GM19328 (cell line): Measurements from ENCODE around the gene SLC12A6.

Source experiments
- ATAC-seq: cut with Tn5 transposase; IDR thresholded peaks from one replicate; pipeline ENCODE4 v1.9.1; 2021; ENCODE audit warnings: mild to moderate bottlenecking, moderate library complexity; ENCODE audit not compliant: unreplicated experiment

Gene SLC12A6

GRCh38 chr15:34266751-34267150 is 70.8 kb downstream of the SLC12A6 start:
- ATAC-seq: no peak

- ATAC-seq: no peak
Measured at GRCh38 chr15:34264076-34264475, 73.5 kb downstream of the SLC12A6 start.

- no peak for ATAC-seq
Measured at GRCh38 chr15:34262362-34262761, 75.2 kb downstream of the SLC12A6 start.

GRCh38 chr15:34259566-34259965 is 78.0 kb downstream of the SLC12A6 start:
- no peak for ATAC-seq

GRCh38 chr15:34258151-34258550 is 79.4 kb downstream of the SLC12A6 start:
- ATAC-seq: no peak

DNA sequence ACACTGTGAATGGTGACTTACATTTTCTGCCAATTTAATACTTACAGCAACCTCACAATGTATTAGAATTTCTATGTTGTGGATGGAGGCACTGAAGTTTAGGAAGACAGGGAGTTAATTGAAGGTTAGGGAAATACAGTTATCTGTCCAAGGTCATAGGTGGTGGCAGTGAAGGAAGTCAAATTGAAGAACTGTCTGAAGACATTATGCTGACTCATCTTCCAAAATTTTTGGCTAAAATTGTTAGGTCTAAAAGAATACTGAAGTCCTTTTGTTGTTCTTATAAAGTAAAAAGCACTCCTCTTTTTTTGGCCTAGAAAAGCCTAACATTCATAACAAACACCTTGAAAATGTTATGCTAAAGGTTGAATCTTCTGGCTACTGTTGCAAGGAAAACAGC is 85.0 kb downstream of the SLC12A6 start:
- no peak for ATAC-seq

DNA sequence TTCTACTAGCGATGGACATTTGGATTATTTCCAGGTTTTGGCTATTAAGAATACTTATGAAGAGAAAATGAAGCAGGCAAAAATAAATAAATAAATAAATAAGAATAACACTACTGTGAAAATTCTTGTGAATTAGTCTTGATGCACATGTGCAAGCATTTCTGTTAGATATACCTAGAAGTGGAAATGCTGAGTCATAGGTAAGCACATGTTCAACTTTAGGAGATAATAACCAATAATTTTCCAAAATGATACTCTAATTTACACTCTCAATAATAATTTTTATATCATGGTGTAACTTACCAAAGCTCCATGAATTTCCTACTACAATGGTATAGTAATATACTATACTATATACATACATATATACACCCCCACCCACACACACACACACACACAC is 89.4 kb downstream of the SLC12A6 start:
- ATAC-seq: no peak

DNA sequence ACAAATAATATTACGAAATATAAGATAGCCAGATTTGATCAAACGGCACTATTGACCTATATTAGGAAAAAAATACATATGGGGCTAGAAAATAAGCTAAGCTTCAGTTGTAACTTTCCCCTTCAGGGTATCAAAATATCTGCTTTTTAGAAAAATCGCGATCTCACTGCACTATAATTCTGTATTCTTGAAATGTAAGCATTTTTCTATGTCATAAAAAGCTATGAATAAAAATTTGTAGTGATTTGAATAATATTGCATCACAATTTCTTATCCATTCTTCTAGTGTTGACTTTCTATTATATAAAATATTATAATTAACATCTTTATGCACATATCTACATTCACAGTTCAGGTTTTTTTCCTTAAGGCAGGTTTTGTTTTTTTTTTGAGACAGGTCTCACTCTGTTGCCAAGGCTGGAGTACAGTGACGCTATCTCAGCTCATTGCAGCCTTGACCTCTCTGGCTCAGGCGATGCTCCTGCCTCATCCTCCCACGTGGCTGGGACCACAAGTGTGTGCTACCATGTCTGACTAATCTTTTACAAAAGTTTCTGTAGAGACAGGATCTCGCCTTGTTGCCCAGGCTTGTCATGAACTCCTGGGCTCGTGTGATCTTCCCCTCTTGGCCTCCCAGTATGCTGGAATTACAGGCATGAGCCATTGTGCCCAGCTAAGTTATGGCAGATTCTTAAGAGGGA is 91.2 kb downstream of the SLC12A6 start:
- no peak for ATAC-seq

GRCh38 chr15:34243226-34243625 is 94.4 kb downstream of the SLC12A6 start:
- no peak for ATAC-seq

DNA sequence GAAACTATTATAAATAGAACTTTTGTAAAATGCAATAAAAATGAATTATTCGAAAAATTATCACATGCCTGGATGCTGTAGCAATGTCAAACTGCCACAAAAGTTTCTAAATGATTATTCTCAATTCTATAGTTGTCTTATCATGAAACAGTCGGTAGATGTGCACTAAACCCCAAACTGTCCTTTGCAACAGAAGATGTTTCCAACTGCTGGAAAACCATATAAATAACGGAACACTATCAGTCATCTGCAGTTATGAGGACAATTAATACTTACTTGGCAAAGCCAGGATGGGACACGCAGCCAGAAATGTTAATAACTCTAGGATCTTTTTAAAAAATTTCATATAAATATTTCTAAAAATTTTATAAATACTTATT is 95.3 kb downstream of the SLC12A6 start:
- no peak for ATAC-seq

DNA sequence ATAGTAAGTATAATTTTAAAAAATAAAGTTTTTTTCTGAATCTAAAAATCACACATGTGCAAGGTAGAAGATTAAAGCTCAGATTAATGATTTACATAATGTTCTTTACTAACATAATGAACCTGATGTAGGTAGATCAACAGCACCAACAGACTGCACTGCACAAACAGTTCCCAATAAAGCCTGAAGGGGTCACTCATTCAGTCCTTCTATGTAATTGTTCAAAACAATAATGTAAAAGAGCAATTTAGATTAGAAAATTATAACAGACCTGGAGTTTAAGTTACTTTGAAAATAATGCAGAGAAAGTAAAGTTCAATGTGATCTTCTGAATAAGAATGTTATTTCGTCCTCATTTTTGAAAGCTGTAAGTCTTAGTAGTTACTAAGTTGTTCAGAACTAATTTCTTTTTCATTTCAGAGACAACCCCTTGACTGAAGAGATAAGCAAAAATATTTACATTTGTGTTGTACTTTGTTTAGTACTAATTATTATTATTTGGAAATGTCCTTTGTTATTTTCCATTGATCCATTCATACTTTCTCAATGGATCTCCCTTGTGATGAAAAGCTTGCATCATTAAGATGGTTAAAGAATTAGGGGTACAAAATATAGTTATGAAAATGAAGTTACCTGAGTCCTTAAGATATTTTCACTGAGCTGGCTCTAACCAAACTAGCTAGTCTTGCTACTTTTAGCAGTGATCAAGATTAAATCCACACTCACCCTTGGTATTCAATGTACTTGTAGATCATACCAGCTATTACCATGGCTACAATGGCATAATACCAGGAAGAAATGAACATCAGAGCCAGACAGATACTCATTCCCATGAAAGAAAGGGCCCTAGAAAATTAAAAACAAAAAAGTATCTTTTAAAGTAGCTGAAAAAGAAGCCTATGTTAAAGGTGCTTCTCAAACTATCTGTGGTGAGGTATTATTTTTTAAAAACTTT is 95.9 kb downstream of the SLC12A6 start:
- ATAC-seq: no peak

- no peak for ATAC-seq
Measured at GRCh38 chr15:34240537-34240936, 97.0 kb downstream of the SLC12A6 start.

- no peak for ATAC-seq
Measured at GRCh38 chr15:34239151-34239808, 98.3 kb downstream of the SLC12A6 start.

DNA sequence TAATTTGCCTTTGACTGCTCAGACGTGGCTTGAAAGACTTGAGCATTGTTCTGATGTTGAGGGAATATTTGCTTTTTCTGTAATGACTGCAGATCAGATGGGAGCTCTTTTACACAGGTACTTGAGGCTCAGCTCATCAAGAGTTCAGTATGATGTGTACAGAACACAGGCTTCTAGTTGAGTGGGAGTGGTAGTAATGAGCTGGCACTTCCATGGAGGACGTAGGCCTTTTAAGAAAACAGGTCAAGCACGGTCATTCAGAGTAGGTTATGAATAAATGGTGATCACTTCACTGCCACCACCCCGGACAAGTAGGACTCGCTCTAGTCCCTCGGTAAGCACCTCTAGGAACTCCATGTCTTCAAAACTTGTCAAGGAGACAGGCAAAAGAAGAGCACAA is 104.0 kb downstream of the SLC12A6 start:
- ATAC-seq: no peak

GRCh38 chr15:34223904-34224596 is 113.5 kb downstream of the SLC12A6 start:
- no peak for ATAC-seq

- ATAC-seq: no peak
Measured at GRCh38 chr15:34217587-34218225, 119.9 kb downstream of the SLC12A6 start.

- ATAC-seq: no peak
Measured at GRCh38 chr15:34216527-34217270, 120.9 kb downstream of the SLC12A6 start.

GRCh38 chr15:34214135-34214534 is 123.4 kb downstream of the SLC12A6 start:
- ATAC-seq: no peak

DNA sequence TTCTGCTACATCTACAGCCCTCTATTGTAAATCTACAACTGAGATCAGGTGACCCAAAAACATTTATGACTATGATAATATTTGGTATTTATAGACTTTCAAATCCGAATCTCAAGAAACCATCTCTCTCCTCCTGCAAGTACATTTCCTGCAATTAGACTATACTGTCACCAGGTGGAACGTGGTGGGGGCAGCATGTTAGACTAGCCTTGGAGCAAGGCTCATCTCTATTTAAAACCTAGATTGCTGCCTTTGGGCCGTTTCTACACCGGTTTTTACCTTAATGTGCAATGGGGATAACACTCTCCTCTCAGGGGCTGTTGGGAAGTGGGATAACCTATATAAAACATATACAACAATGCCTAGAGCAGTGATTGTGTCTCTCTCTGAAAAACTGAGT is 123.9 kb downstream of the SLC12A6 start:
- no peak for ATAC-seq
